GM19035 (cell line): Measurements from ENCODE around the gene GCFC2.
"Not testable (repeated sequence)": the region's sequence is repeated elsewhere in the genome, so short reads cannot be mapped to it uniquely, and the experiment has no call there.

ENCODE experiments used
- ATAC-seq: cut with Tn5 transposase; IDR thresholded peaks from one replicate; pipeline ENCODE4 v1.9.1; 2021; ENCODE audit not compliant: unreplicated experiment

The GCFC2 gene

DNA sequence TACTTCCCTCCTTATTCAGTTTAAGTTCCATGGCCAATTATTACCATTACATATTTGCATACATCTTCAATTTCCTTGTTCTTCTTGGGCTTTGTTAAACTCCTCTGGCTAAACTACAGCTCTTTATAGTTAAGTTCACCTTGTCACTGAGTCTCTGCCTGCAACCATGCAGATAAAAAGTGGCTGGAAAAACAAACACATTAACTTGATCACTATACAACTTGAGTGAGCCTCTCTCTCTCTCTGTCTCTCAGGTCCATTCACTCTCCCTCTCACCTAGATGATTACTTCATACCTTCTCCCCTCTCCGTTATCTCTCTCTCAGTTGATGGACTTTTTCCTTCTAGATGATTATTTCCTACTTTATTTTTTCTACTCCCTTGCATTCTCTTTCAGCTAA lies 30.3 kb downstream of the GCFC2 start:
- ATAC-seq, result no peak

- ATAC-seq, result no peak
These were observed 31.2 kb downstream of the GCFC2 start for GRCh38 chr2:75679556-75679955.

- ATAC-seq, result no peak
These were observed 34.3 kb downstream of the GCFC2 start for GRCh38 chr2:75676464-75676863.

GRCh38 chr2:75675908-75676307 lies 34.8 kb downstream of the GCFC2 start:
- ATAC-seq, result no peak

- ATAC-seq, result not testable (repeated sequence)
These were observed 35.3 kb downstream of the GCFC2 start for GRCh38 chr2:75675423-75675822.

GRCh38 chr2:75667884-75668283 lies 42.8 kb downstream of the GCFC2 start:
- no peak for ATAC-seq

GRCh38 chr2:75666911-75667310 lies 43.8 kb downstream of the GCFC2 start:
- ATAC-seq, result no peak

- ATAC-seq, result no peak
These were observed 52.9 kb downstream of the GCFC2 start for GRCh38 chr2:75657798-75658197.

DNA sequence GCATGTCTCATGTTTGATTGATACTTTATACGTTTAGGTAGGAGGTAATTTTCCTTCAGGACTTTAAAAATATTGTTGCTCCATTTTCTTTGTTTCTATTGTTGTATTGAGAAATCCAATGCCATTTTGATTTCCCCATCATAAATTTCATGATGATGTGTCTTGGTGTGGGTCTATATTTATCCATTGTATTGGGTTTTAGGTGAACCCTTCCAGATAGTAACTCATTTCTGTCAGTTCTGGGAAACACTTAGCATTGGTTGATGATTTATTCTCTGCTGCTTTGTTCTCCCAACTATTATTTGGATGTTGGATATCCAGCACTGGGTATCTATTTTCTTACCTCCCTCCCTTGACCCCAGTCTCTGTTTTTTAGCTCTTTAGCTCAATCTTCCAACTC lies 54.2 kb downstream of the GCFC2 start:
- no peak for ATAC-seq

GRCh38 chr2:75655861-75656260 lies 54.9 kb downstream of the GCFC2 start:
- ATAC-seq, result no peak

- no peak for ATAC-seq
These were observed 56.7 kb downstream of the GCFC2 start for GRCh38 chr2:75654012-75654411.

- no peak for ATAC-seq
These were observed 62.9 kb downstream of the GCFC2 start for GRCh38 chr2:75647771-75648170.

DNA sequence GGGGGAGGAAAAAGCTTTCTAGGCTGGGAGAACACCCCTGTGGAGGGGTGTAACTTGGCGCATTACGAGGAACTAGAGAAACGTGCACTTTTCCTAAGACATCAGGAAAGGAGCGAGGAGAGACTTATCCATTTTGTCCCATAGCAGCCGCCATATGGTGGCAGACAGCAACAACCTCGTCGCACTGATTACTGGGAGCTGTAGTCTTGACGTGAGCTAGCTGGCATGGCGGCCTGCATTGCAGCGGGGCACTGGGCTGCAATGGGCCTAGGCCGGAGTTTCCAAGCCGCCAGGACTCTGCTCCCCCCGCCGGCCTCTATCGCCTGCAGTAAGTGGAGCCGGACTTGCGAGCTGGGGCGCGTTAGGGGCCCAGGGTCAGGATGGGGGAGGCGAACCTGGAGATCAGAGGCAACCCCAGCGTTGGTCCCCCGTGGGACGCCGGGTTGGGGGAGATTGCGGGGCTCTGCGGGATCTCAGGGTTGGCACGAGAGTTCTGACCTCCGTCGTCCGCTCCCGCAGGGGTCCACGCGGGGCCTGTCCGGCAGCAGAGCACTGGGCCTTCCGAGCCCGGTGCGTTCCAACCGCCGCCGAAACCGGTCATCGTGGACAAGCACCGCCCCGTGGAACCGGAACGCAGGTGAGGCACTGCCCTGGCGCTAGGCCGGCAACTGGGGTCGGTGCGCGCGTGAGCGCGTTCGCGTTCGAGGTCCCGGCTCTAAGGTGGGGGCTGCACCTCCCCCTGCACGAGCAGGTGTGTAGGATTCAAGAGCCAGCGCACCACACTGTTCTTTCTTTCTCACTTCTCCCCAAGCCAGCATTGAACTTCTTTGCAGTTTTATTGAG lies 63.9 kb downstream of the GCFC2 start, which contains the start of gene MRPL19:
Gene MRPL19, plus strand, starts transcription at position 201 of the 843 bp plus-strand sequence. Its CDS starts 25 bp downstream, at position 226.
- peak; percentile 97 for ATAC-seq

DNA sequence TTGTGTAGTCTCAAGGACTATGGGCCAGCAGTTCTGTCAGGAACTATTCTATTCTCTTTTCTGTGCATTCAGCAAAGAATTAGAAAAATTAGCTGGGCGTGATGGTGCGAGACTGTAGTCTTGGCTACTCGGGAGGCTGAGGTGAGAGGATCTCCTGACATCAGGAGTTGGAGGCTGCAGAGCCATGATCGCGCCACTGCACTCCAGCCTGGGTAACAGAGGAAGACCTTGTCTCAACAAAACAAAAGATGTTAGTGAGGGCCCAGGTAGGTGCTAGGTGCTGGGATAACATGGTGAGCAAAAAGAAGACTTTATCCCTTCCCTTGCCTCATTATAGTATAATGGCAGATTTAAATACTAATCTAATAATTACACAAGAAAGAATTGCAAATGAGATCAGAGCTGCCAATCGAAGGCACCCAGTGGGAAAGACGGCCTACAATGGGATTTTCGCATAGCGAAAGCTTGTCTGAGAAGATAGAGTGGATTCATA lies 64.6 kb downstream of the GCFC2 start:
- ATAC-seq, result peak; percentile 3

- no peak for ATAC-seq
These were observed 65.1 kb downstream of the GCFC2 start for GRCh38 chr2:75645643-75646042.

- ATAC-seq, result no peak
These were observed 66.7 kb downstream of the GCFC2 start for GRCh38 chr2:75643980-75644379.

DNA sequence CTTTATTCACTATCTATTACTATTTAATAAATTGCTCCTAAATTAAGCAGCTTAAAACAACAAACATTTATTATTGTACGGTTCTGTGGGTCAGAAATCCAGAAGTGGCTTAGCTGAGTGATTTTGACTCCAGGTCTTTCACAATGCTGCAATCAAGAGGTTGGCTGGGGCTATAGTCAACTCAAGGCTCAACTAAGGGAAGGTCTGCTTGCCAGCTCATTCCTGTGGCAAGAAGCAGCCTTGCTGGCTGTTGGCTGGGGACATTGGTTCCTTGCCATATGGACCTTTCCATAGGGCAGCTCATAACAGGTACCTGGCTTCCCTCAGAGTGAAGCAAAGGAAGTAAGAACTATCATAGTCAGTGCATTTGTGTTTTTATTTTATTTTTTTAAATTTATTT lies 69.1 kb downstream of the GCFC2 start:
- no peak for ATAC-seq

- peak; percentile 93 for ATAC-seq
These were observed 70.0 kb downstream of the GCFC2 start for GRCh38 chr2:75640621-75641121.

GRCh38 chr2:75637568-75637967 lies 73.1 kb downstream of the GCFC2 start:
- ATAC-seq, result no peak

DNA sequence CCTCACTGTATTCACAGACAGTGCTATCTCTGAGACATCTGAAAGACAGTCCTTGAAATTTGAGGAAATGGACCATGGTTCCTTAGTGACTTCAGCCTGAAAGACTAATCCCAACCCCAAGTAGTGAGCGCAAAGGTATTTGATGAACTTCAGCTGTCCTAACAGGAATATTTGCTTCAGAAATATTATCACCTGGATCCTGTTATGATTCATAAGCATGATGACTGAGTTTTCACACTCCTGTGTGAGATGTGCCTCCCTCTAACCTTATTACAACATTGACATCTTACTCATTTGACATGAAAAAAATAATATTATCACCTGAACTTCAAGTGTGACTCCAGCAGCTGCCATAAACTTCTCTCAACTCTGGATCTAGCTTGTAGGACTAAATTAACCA lies 75.8 kb downstream of the GCFC2 start:
- no peak for ATAC-seq

GRCh38 chr2:75633620-75634019 lies 77.1 kb downstream of the GCFC2 start:
- no peak for ATAC-seq

GRCh38 chr2:75632813-75633212 lies 77.9 kb downstream of the GCFC2 start:
- no peak for ATAC-seq
